ENCODE results near the gene IQCN. TPM values are rescaled to one million over a fixed set of nuclear protein-coding genes. Genes with fewer than 3 reads are reported as not detected.

IQCN gene
- total RNA-seq, 1 donor from 2014 or later, result 2.4 TPM

GRCh38 chr19:18287836-18288772 lies 13.9 kb upstream of the IQCN start:
- DNase-seq (ENCODE audit: extremely low read depth, low read depth, low spot score), result no peak

GRCh38 chr19:18286973-18287635 lies 12.9 kb upstream of the IQCN start:
- no peak for DNase-seq (ENCODE audit: extremely low read depth, low read depth, low spot score)

GRCh38 chr19:18284712-18285360 lies 10.6 kb upstream of the IQCN start:
- no peak for DNase-seq (ENCODE audit: extremely low read depth, low read depth, low spot score)

- no peak for DNase-seq (ENCODE audit: extremely low read depth, low read depth, low spot score)
These were observed 9.1 kb upstream of the IQCN start for GRCh38 chr19:18283338-18283737.

- no peak for DNase-seq (ENCODE audit: extremely low read depth, low read depth, low spot score)
These were observed 8.5 kb upstream of the IQCN start for GRCh38 chr19:18282788-18283141.

- DNase-seq (ENCODE audit: extremely low read depth, low read depth, low spot score), result no peak
These were observed 8.0 kb upstream of the IQCN start for GRCh38 chr19:18282021-18282787.

GRCh38 chr19:18281082-18282020 lies 7.1 kb upstream of the IQCN start, which contains the start of gene JUND:
Gene JUND, minus strand, starts transcription at chr19:18281622. Its CDS starts 138 bp downstream, at chr19:18281484.
- DNase-seq (ENCODE audit: extremely low read depth, low read depth, low spot score), result no peak

GRCh38 chr19:18280247-18281081 lies 6.2 kb upstream of the IQCN start:
- no peak for DNase-seq (ENCODE audit: extremely low read depth, low read depth, low spot score)

GRCh38 chr19:18279516-18280246 lies 5.4 kb upstream of the IQCN start:
- no peak for DNase-seq (ENCODE audit: extremely low read depth, low read depth, low spot score)

GRCh38 chr19:18279266-18279515 lies 4.9 kb upstream of the IQCN start:
- DNase-seq (ENCODE audit: extremely low read depth, low read depth, low spot score), result no peak

GRCh38 chr19:18278521-18279265 lies 4.4 kb upstream of the IQCN start:
- DNase-seq (ENCODE audit: extremely low read depth, low read depth, low spot score), result no peak

GRCh38 chr19:18274781-18275356 lies 617 bp upstream of the IQCN start:
- DNase-seq (ENCODE audit: extremely low read depth, low read depth, low spot score), result no peak

GRCh38 chr19:18273561-18274218 lies 562 bp downstream of the IQCN start:
- no peak for DNase-seq (ENCODE audit: extremely low read depth, low read depth, low spot score)

- no peak for DNase-seq (ENCODE audit: extremely low read depth, low read depth, low spot score)
These were observed 2.8 kb downstream of the IQCN start for GRCh38 chr19:18271433-18271841.

GRCh38 chr19:18270326-18270725 lies 3.9 kb downstream of the IQCN start:
- DNase-seq (ENCODE audit: extremely low read depth, low read depth, low spot score), result no peak

- no peak for DNase-seq (ENCODE audit: extremely low read depth, low read depth, low spot score)
These were observed 5.1 kb downstream of the IQCN start for GRCh38 chr19:18269070-18269723.

Measured in glomerular endothelial cell (primary cell).